GM21515 (cell line): ENCODE data around the gene SDSL.

Source experiments
- ATAC-seq: cut with Tn5 transposase; IDR thresholded peaks from one replicate; pipeline ENCODE4 v1.9.1; 2021; ENCODE audit not compliant: unreplicated experiment

SDSL gene

DNA sequence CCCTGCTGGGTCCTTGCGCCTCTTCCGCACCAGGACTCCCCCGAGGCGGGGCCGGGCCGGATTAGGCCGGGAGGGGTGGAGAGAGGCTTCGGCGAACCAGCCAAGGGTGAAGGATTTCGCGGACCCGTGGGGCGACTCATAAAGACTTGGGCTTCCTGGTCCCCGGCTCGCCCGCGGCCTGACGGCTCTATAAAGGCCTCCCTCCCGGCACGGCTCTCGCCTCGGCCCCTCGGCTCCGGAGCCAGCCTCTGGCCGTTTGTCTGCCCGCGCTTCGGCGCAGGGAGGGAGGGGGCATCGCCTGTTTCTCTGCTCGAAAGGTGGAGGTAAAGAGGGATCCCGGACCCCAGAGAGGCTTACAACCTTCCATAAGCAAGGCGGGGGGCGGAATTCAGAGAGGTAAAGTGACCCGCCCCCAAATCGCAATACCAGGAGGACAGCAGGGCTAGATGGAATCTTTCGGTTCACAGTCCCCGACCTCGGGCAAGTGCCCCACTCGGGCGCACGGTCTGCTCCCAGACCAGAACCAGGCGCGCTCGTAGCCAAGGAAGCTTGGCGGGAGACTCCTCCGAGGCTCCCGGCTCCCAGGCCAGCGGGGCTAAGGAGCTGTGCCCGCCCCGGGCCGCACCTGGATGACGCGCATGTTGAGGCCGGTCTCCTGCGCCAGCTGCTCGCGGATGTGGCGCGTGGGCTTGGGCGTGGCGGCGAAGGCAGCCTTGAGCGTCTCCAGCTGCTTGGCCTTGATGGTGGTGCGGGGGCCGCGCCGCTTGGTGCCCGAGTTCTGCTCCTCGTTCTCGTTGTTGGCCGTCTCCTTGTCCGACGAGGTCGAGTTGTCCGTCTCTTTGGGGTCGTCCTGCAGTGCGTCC lies 45.6 kb downstream of the SDSL start:
- no peak for ATAC-seq

- no peak for ATAC-seq
Measured at GRCh38 chr12:113468365-113469223, 46.4 kb downstream of the SDSL start.

DNA sequence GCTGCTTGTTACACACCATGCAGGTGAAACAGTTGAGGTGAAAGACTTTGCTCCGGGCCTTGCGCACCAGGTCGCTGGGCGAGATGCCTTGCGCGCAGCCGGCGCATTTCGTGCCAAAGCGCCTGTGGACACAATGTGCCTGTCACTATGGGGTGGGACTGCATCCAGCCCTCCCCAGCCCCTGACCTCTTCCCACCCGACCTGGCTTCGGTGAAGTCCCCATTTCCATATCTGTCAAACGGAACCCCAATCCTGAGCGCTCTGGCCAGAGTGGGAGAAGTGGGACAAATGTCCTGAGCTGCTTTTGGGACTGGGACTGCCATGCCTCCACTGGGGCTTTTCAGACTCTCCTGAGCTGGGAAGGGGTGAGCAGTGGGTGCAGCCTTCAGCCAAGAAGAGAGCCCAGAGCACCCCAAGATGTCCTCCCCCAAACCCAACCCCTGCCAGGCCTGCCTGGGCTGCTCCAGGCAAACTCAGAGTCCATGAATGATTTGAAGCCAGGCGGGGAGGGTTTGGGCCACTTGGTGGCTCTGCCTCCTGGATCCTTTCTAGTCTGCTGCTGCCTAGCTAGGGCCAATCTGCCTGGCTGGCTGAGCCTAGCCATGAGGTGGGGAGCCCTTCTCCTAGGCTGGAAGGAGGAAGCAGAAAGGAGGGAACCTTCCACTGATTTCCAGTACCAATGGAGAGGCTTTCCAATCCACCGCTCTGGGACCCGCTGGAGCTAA lies 47.2 kb downstream of the SDSL start:
- no peak for ATAC-seq

DNA sequence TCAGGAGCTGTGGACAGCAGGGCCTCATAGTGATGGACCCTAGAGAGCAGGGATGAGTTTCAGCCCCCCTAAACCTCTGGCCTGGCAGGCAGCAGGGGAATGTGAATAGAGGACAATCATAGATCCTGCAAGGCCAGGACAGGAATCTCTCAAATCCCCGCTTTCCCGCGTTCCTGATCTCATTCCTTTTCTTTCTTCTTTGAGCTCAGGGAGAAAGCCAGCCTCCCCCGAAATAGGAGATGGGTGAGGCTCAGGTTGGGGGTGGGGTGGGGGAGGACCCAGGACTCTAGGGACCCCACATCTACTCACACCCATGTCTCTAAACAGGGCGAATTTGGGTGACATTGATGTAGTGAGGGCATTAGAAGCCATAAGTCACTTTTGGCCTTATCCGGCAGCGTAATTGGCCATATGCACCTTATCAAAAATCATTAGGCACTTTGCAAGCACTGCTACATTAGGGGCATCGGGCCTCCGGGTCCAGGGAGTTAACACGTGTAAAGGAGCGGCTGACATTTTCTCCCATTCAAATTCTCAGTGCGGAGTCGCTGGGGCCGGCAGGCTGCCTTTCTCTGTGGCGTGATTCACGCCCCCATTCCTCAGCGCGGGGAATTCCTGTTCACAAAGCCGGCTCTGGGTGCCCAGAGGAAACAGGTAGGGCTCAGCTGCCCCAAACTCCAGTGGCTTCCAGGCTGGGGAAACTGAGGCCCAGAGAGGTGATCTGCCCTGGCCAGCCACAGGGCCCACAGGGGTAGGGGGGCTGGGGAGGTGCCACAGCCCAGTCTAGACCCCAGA lies 48.0 kb downstream of the SDSL start:
- no peak for ATAC-seq

GRCh38 chr12:113470871-113471618 lies 48.9 kb downstream of the SDSL start:
- ATAC-seq = no peak

- ATAC-seq = no peak
Measured at GRCh38 chr12:113471619-113472171, 49.5 kb downstream of the SDSL start, which contains the start of gene LHX5. TSS of gene LHX5 (minus strand) at chr12:113471871. CDS start at chr12:113471498, 373 bp downstream.

- no peak for ATAC-seq
Measured at GRCh38 chr12:113472191-113473121, 50.3 kb downstream of the SDSL start.

DNA sequence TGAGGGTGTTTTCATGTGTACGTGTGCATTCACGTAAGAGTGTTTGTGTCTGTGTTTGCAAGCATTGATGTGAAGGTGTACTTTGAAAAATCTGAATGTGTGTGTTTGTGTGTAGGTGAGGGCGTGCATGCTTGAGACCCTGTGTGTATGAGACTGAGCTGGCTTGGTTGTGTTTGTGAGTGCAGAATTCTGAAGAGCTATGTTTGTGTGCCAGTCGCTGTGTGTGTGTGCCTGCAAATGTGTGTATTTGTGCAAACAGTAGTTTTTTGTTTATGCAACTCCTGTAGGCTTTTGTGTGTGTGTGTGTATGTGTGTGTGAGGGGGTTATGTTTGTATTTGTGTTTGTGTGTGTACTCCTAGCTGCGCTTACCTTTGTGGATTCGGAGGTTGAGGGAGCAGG lies 51.2 kb downstream of the SDSL start:
- ATAC-seq = no peak

GRCh38 chr12:113473942-113474341 lies 51.8 kb downstream of the SDSL start:
- ATAC-seq = no peak

DNA sequence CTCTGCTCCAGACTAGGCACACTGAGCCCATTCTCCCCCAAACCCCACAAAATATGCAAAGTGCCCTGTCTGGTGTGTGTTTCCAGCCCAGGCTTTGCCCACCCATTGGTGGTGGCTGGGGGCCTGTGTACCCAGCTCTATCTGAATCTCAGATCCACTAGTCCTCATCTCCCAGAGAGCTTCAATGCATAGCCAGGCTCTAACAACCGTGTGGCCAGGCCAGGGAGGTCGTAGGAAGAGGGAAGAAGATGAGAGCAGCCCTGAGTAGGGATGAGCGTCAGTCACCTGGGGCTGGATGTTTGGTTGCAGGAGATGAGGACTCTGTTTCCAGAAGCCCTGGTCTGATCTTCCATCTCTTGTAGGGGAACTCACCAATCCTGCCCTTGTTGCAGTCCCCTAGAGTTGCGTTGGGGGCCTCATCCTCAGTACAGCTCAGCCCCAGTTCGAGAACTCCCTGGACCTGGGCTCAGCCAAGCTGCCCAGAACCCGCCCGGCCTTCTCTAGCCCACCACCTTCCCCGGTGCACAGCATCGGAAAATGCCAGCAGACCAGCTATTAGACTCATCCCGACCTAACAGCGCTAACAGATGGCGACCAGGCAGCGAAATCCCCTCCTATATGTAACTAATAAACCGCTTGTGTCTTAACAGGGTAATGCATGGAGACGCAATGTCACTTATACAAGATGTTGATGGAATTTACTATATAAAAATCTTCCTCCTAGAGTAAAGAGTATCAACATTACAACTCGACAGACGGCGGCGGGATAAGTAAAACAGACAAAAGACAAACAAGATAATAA lies 52.7 kb downstream of the SDSL start:
- ATAC-seq = no peak

DNA sequence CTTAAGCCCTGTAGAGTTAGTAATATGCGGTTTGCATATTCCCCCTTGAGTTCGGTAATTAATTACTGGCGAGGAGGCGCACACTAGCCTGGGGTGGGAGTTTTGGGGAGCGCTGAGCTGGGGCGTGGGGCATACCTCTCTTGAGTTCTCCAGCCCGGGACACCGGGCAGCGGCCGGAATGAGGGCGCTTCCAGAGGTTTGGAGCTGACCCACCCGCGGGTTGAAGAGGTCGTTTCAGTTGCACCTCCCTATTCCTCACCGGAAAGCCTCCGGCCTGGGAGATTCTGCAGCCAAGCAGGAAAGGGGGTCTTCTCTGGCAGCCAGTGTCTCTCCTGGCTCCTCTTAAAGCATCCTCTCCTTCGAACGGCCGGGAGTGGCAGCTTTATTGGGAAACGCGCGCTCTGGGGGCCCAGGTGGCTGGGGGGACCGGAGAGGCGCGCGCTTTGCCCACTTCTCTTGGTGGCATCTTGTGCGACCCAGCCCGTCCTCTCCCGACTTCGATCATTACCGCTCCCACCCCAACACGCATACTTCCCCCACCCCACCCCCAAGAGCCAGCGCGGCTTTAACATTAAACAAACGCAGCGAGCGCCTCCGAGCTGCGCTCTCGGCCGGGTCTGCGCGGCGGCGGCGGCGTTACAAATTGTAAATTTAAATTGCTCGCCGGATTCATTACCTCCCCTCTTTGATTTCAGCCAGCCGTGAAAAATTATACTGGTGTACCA lies 53.4 kb downstream of the SDSL start:
- no peak for ATAC-seq

DNA sequence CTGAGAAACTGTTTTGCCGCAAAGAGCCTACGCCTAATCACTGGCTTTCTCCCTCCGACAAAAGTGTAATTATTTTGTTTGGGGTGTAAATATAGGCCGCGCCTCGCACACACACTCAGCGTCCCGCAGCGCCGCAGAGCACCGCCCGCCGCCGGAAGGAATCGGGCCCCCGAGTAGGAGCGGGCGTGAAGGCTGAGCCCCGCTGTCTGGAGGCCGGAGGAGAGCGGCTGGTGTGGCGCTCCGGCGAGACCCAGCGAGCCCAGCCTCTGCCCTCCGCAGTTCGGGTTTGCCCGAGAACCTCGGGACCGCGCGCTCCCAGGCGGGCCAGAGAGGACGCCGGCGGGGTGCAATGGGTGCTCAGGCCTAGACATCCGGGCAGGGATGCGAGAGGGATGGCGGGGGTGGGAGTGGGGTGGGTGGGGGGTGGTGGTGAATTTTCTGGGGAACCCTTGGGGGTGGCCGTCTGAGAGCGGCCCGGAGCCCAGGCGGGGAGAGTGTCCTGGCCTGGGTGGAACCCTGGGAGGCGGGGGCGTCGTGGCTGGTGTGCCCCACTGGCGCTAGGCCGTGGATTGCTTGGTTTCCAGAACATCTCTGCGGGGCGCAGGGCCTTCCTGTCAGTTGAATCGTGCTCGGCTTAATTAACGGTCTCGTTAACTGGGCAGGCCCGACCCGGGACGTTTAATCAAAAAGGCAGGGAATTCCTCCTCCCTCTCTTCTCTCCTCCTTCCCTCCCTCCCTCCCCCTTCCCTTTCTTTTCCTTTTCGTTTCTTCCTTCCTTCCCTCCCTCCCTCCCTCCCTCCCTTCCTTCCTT lies 54.2 kb downstream of the SDSL start:
- ATAC-seq = no peak

- no peak for ATAC-seq
Measured at GRCh38 chr12:113477171-113477841, 55.1 kb downstream of the SDSL start.

DNA sequence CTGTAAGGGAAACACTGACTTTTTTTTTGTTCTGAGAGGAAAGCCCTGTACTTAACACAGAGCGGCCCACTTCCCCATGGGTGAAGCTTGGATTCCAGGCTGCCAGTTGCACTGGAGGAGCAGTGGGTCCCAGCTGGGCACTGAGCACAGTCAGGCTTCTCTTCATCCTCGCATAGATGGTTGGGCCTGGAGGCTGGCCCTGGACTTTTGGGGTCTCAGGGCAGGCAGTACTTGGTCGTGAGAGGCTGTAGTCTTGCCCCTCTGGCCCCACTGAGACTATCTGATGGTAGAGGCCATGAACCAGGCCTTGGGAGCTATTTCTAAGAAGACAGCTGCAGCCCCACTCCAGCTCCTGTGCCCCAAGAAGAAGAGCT lies 55.6 kb downstream of the SDSL start:
- no peak for ATAC-seq

- ATAC-seq = no peak
Measured at GRCh38 chr12:113478351-113479011, 56.3 kb downstream of the SDSL start.
